Measurements from ENCODE around the gene TMEM205. TPM values are rescaled to one million over a fixed set of nuclear protein-coding genes. Genes with fewer than 3 reads are reported as not detected.

Gene TMEM205
- total RNA-seq, 4 donors from 2014 or later: 266 to 1,029 (median 650) TPM

DNA sequence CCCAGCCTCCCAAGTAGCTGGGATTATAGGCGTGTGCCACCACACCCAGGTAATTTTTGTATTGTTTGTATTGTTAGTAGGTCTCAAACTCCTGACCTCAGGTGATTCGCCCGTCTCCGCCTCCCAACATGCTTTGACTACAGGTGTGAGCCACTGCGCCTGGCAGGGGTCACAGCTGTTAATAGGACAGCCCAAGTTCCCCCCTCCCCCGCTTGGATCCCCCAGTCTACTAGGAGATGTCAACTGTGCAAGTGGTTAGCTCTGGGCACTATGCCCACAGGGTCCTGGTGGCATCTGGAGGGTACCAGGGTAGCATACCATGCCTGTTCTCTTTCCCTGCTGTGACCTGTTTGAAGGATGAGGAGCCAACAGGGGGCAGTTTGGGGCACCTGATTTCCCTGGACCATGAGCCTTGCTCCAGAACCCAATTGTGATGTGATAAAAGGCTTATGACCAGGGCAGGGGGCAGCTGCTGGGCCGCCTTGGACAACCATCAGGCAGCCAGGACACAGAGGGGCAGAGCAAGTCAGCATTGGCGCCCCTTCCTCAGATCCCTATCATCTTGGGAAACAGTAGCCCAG lies 50.3 kb downstream of the TMEM205 start, which contains the start of gene TSPAN16:
Gene TSPAN16, plus strand, starts transcription at position 496 of the 581 bp plus-strand sequence. CDS start 138 bp downstream, outside the sequence.
- no peak for TF ChIP-seq POLR2A (IDR thresholded peaks at IDR 0.05)
- TF ChIP-seq, protein P1, sequence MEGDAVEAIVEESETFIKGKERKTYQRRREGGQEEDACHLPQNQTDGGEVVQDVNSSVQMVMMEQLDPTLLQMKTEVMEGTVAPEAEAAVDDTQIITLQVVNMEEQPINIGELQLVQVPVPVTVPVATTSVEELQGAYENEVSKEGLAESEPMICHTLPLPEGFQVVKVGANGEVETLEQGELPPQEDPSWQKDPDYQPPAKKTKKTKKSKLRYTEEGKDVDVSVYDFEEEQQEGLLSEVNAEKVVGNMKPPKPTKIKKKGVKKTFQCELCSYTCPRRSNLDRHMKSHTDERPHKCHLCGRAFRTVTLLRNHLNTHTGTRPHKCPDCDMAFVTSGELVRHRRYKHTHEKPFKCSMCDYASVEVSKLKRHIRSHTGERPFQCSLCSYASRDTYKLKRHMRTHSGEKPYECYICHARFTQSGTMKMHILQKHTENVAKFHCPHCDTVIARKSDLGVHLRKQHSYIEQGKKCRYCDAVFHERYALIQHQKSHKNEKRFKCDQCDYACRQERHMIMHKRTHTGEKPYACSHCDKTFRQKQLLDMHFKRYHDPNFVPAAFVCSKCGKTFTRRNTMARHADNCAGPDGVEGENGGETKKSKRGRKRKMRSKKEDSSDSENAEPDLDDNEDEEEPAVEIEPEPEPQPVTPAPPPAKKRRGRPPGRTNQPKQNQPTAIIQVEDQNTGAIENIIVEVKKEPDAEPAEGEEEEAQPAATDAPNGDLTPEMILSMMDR (IDR thresholded peaks at IDR 0.05): no peak
- WGBS, 2 donors: 83% methylated on average over 8 of the region's 8 CpGs
- H3K9me3 ChIP-seq: no peaks in the 10 kb centered on the region
- no peak for DNase-seq
- no peaks in the 10 kb centered on the region for H3K36me3 ChIP-seq
- H3K4me1 ChIP-seq: peaks cover 0 to 7% of the 10 kb centered on the region in 2 donors
- intact Hi-C loops (cut with DNase I): loop anchor here (2.0 to 10.0 kb wide), 3 partner anchors 49 to 187 kb away; partner anchors contain the start of genes CCDC159, ELAVL3 and TMEM205
- H3K4me3 ChIP-seq (replicated peaks in 1 of 3): no peak within 1 kb of the TSS
- peak within 1 kb of the TSS in 2 of 3 donors; percentile 25 to 48 for H3K27ac ChIP-seq
- no peaks in the 10 kb centered on the region for H3K27me3 ChIP-seq

DNA sequence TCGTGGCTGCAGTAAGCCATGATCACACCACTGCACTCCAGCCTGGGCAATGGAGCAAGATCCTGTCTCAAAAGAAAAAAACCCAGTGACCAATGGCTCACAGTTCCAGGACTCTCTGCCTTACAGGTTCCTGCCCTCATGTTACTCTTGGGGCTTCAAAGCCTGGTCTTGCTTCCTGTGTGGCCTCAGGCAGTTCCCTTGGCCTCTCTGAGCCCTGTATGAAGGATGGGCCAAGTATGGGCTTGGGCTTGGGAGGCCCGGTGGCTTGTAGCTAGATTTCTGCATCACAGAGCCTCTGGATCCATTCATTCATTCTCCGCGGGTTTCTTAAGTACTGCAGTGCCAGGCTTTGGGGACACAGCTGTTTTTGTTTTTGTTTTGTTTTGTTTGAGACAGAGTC lies 50.9 kb downstream of the TMEM205 start:
- no peaks in the 10 kb centered on the region for H3K9me3 ChIP-seq
- intact Hi-C loops (cut with DNase I): loop anchor here (2.0 to 10.0 kb wide), 3 partner anchors 50 to 187 kb away; partner anchors contain the start of genes CCDC159, ELAVL3 and TMEM205
- H3K36me3 ChIP-seq: no peaks in the 10 kb centered on the region
- H3K4me3 ChIP-seq (replicated peaks in 1 of 3): no peak overlapping the region
- no peaks in the 10 kb centered on the region for H3K27me3 ChIP-seq
- peaks cover 0 to 7% of the 10 kb centered on the region in 2 donors for H3K4me1 ChIP-seq
- 86 to 93% methylated on average over 4 of the region's 4 CpGs for WGBS, 2 donors
- no peak for TF ChIP-seq POLR2A (IDR thresholded peaks at IDR 0.05)
- TF ChIP-seq, protein P1 (IDR thresholded peaks at IDR 0.05): no peak
- H3K27ac ChIP-seq: no peak overlapping the region
- DNase-seq: no peak

DNA sequence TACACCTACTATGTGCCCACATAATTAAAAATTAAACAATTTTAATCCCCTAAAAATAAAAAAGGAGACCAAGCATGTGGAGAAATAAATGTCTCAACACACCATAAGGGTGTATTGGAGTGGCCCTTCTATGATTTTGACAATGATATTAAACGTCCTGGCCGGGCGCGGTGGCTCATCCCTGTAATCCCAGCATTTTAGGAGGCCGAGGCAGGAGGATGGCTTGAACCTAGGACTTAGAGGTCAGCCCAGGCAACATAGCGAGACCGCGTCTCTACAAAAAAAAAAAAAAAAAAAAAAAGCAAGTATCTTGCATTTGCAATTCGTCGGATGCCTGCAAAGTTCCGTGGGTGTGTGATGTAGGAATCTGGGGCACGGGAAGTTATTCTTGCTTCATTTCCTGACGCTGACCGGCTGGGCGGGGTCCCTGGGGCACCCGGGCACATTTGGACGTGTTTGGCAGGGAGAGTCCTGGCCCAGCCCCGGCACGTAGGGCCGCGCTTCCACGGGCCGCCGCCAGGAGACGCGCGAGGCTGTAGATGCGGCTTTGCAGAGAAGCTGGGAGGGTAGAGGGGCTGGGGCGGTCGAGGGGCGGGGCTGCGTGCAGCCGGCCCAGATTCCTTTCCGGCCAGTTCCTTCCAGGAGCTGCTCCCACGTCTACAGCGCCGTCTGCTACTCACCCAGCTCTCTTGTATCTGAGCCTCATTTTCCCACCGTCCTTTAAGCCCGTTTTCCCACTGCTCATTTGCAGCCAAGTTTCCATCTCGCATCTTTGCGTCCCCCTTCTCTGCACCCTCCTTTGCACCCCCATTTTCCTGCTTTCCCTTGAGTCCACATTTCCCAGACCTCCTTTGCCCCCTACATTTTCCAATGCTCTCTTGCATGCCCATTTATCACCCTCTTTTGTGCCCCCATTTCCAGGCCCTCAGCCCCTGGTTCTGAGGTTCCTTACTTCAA lies 52.4 kb downstream of the TMEM205 start:
- Histone ChIP-seq H3K9me3 (no peaks in the 10 kb centered on the region), H3K27ac (peak overlapping the region in 2 of 3 donors; percentile 10 to 17), H3K4me1 (peaks cover 0 to 7% of the 10 kb centered on the region in 2 donors), H3K36me3 (no peaks in the 10 kb centered on the region), H3K27me3 (no peaks in the 10 kb centered on the region), H3K4me3 (replicated peaks in 1 of 3) (no peak overlapping the region)
- TF ChIP-seq POLR2A (IDR thresholded peaks at IDR 0.05): peak in 1 of 2 donors; percentile 46
- TF ChIP-seq, protein P1 (IDR thresholded peaks at IDR 0.05): peak; percentile 91 to 100 (median 99)
- DNase-seq: peak; percentile 97
- intact Hi-C loops (cut with DNase I): loop anchor here (2.0 to 10.0 kb wide), 3 partner anchors 51 to 294 kb away; partner anchors contain the start of genes CCDC159 and TMEM205
- WGBS, 2 donors: 6 to 8% methylated on average over 37 to 41 of the region's 41 CpGs

Other genes starting within 250 kb of the TMEM205 start
- 1 to 10 TPM in 1 of 4 donors, under 1 TPM in 2, not detected in 1; 0.24 to 1.1 (median 0.78) TPM for gene SPC24, start 190.5 kb downstream of the TMEM205 start, total RNA-seq
- gene KANK2, start 148.7 kb downstream of the TMEM205 start, total RNA-seq: 100 to 1,000 TPM; 177 to 241 (median 222) TPM
- gene ANGPTL8, start 106.6 kb downstream of the TMEM205 start, total RNA-seq: 1 to 10 TPM in 1 of 4 donors, not detected in 3; 3.4 TPM
- 100 to 1,000 TPM in 1 of 4 donors, 10 to 100 TPM in 3; 41.4 to 156 (median 58.1) TPM for gene DOCK6, start 83.7 kb downstream of the TMEM205 start, total RNA-seq
- gene TSPAN16, start 50.1 kb downstream of the TMEM205 start, total RNA-seq: under 1 TPM in 1 of 4 donors, not detected in 3; 0.54 TPM
- gene RAB3D, start 6.6 kb downstream of the TMEM205 start, total RNA-seq: 10 to 100 TPM; 14.8 to 30.3 (median 20.6) TPM
- gene CCDC159, start 251 bp upstream of the TMEM205 start, total RNA-seq: 10 to 100 TPM; 27.0 to 36.9 (median 34.5) TPM
- 10 to 100 TPM in 1 of 4 donors, 1 to 10 TPM in 3; 6.0 to 18.4 (median 8.9) TPM for gene PLPPR2, start 9.2 kb upstream of the TMEM205 start, total RNA-seq
- gene SWSAP1, start 28.4 kb upstream of the TMEM205 start, total RNA-seq: 1 to 10 TPM; 2.3 to 4.3 (median 3.4) TPM
- 10 to 100 TPM; 16.8 to 48.0 (median 31.3) TPM for gene EPOR, start 38.0 kb upstream of the TMEM205 start, total RNA-seq
- gene RGL3, start 73.0 kb upstream of the TMEM205 start, total RNA-seq: 100 to 1,000 TPM in 2 of 4 donors, 10 to 100 TPM in 2; 63.4 to 136 (median 101) TPM
- gene ODAD3, start 88.9 kb upstream of the TMEM205 start, total RNA-seq: 1 to 10 TPM in 3 of 4 donors, under 1 TPM in 1; 0.96 to 6.8 (median 3.8) TPM
- gene PRKCSH, start 89.4 kb upstream of the TMEM205 start, total RNA-seq: 100 to 1,000 TPM; 142 to 198 (median 178) TPM
- gene ELAVL3, start 134.8 kb upstream of the TMEM205 start, total RNA-seq: not detected
- 10 to 100 TPM; 13.6 to 41.7 (median 14.2) TPM for gene ZNF653, start 159.6 kb upstream of the TMEM205 start, total RNA-seq
- gene ECSIT, start 182.9 kb upstream of the TMEM205 start, total RNA-seq: 10 to 100 TPM; 36.5 to 77.5 (median 68.9) TPM
- 10 to 100 TPM in 2 of 4 donors, 1 to 10 TPM in 2; 6.3 to 21.6 (median 8.7) TPM for gene CNN1, start 192.6 kb upstream of the TMEM205 start, total RNA-seq
- 10 to 100 TPM; 18.7 to 57.0 (median 30.9) TPM for gene ELOF1, start 213.0 kb upstream of the TMEM205 start, total RNA-seq
- gene ACP5, start 231.4 kb upstream of the TMEM205 start, total RNA-seq: 1 to 10 TPM; 4.9 to 8.4 (median 6.2) TPM

Measured in thyroid gland (tissue), 4 donors.